Small intestine (tissue), 7 donors: ENCODE data around the gene RAB4A. TPM values are rescaled to one million over a fixed set of nuclear protein-coding genes. Genes with fewer than 3 reads are reported as not detected.
"Not testable (repeated sequence)": the region's sequence is repeated elsewhere in the genome, so short reads cannot be mapped to it uniquely, and the experiment has no call there.

Source experiments
- DNase-seq, 2 donors: peaks; one replicate each; pipeline versions ENCODE4 v3.0.0 to v3.0.0-alpha.2; 2013
- FAIRE-seq: peaks from 2 replicates; lab custom pipeline; 2012; peaks lifted over from hg19 to GRCh38; lab: Jason Lieb, UNC
- H3K27ac ChIP-seq, 3 donors: one replicate each; pipeline ENCODE4 v1.5.1; 2013; ENCODE audit warnings: low read length in 2 of 3, mild to moderate bottlenecking in 2 of 3, control low read depth in 1 of 3, inconsistent platforms in 1 of 3, low read depth in 1 of 3, moderate library complexity in 1 of 3
- H3K27me3 ChIP-seq, 3 donors: one replicate each; pipeline ENCODE4 v1.6.1; 2013; ENCODE audit warnings: low read length in 3 of 3, inconsistent platforms in 1 of 3; ENCODE audit not compliant: control insufficient read depth in 3 of 3, insufficient read depth in 3 of 3
- H3K36me3 ChIP-seq, 3 donors: one replicate each; pipeline ENCODE4 v1.6.1; 2013; ENCODE audit warnings: low read length in 3 of 3, inconsistent platforms in 1 of 3, low read depth in 1 of 3, mild to moderate bottlenecking in 1 of 3, moderate library complexity in 1 of 3; ENCODE audit not compliant: control insufficient read depth in 3 of 3, insufficient read depth in 2 of 3
- H3K4me1 ChIP-seq, 3 donors: one replicate each; pipeline ENCODE4 v1.6.1; 2013; ENCODE audit warnings: low read length in 2 of 3, inconsistent platforms in 1 of 3, low read depth in 1 of 3, mild to moderate bottlenecking in 1 of 3, moderate library complexity in 1 of 3; ENCODE audit not compliant: control insufficient read depth in 3 of 3, insufficient read depth in 2 of 3
- H3K4me3 ChIP-seq, 3 donors: one replicate each; pipeline ENCODE4 v1.5.1; 2013; ENCODE audit warnings: low read length in 3 of 3, control low read depth in 1 of 3, inconsistent platforms in 1 of 3, low read depth in 1 of 3, mild to moderate bottlenecking in 1 of 3, moderate library complexity in 1 of 3
- H3K9me3 ChIP-seq, 2 donors: one replicate each; pipeline ENCODE4 v1.6.1; 2013; ENCODE audit warnings: low read depth in 1 of 2, low read length in 1 of 2; ENCODE audit not compliant: control insufficient read depth in 2 of 2, insufficient read depth in 1 of 2
- WGBS, 3 donors: extraction: QIAGEN DNeasy Blood & Tissue Kit; methylation state at CpG; one replicate each; pipeline ENCODE4 v1.1.7; 2013; 5-methylcytosine and 5-hydroxymethylcytosine counted together
- polyA plus RNA-seq, 4 donors: library from polyadenylated mRNA; stranded (reverse) in 3 of 4; unstranded in 1 of 4; fragments of 200-250 nt in 3 of 4; fragments of 120-200 nt in 1 of 4; gene quantifications; one replicate each; pipeline versions ENCODE4 v1.2.1 to v1.2.3, GENCODE V29; 2013
- donor health status: healthy with polysubstance abuse.
- donor health status: control.
- donor health status: control.
- donor health status: Bipolar disorder and iron deficiency.
- donor health status: healthy.

The RAB4A gene
- polyA plus RNA-seq, 4 donors = 30.0 to 63.9 (median 34.7) TPM

- DNase-seq (no peak), FAIRE-seq (no peak)
- no peaks in the 10 kb centered on the region for H3K9me3 ChIP-seq
- no peaks in the 10 kb centered on the region for H3K27me3 ChIP-seq
- H3K4me3 ChIP-seq = no peak overlapping the region
- H3K27ac ChIP-seq = no peak overlapping the region
- H3K4me1 ChIP-seq = peaks cover 0 to 4% (median 0%) of the 10 kb centered on the region in 3 donors
- 75 to 80% (median 76%) methylated on average over 1 of the region's 1 CpG for WGBS, 3 donors
- peaks cover 9 to 16% (median 11%) of the 10 kb centered on the region in 3 donors for H3K36me3 ChIP-seq
These were observed 17.6 kb downstream of the RAB4A start for GRCh38 chr1:229288516-229288915.

- peaks cover 9 to 38% (median 11%) of the 10 kb centered on the region in 3 donors for H3K36me3 ChIP-seq
- not testable (repeated sequence) for FAIRE-seq, H3K9me3 ChIP-seq, H3K27ac ChIP-seq, DNase-seq, H3K4me3 ChIP-seq, H3K4me1 ChIP-seq, H3K27me3 ChIP-seq
- WGBS, 3 donors = 98 to 100% (median 99%) methylated on average over 3 to 4 of the region's 4 CpGs
These were observed 20.8 kb downstream of the RAB4A start for GRCh38 chr1:229291686-229292085.

GRCh38 chr1:229293528-229294204, 22.8 kb downstream of the RAB4A start:
- DNase-seq = no peak
- H3K27ac ChIP-seq = no peak overlapping the region
- peaks cover 9 to 42% (median 13%) of the 10 kb centered on the region in 3 donors for H3K36me3 ChIP-seq
- H3K27me3 ChIP-seq = no peaks in the 10 kb centered on the region
- H3K9me3 ChIP-seq = no peaks in the 10 kb centered on the region
- no peak for FAIRE-seq
- no peak overlapping the region for H3K4me3 ChIP-seq
- 91 to 94% (median 92%) methylated on average over 10 of the region's 10 CpGs for WGBS, 3 donors
- H3K4me1 ChIP-seq = no peaks in the 10 kb centered on the region

GRCh38 chr1:229295745-229296144, 24.8 kb downstream of the RAB4A start:
- FAIRE-seq (no peak), DNase-seq (no peak)
- Histone ChIP-seq H3K36me3 (peaks cover 6 to 48% (median 18%) of the 10 kb centered on the region in 3 donors), H3K9me3 (no peaks in the 10 kb centered on the region), H3K4me1 (no peaks in the 10 kb centered on the region), H3K27ac (no peak overlapping the region), H3K4me3 (no peak overlapping the region), H3K27me3 (no peaks in the 10 kb centered on the region)
- WGBS, 3 donors = 72 to 80% (median 74%) methylated on average over 11 of the region's 11 CpGs

- H3K4me1 ChIP-seq = no peaks in the 10 kb centered on the region
- FAIRE-seq (no peak), DNase-seq (no peak)
- no peak overlapping the region for H3K27ac ChIP-seq
- WGBS, 3 donors = 81 to 94% (median 90%) methylated on average over 3 of the region's 3 CpGs
- H3K27me3 ChIP-seq = no peaks in the 10 kb centered on the region
- H3K4me3 ChIP-seq = no peak overlapping the region
- H3K36me3 ChIP-seq = peaks cover under 1 to 49% (median 13%) of the 10 kb centered on the region in 3 donors
- H3K9me3 ChIP-seq = no peaks in the 10 kb centered on the region
These were observed 25.6 kb downstream of the RAB4A start for GRCh38 chr1:229296541-229296941.

GRCh38 chr1:229297746-229298145, 26.8 kb downstream of the RAB4A start:
- Histone ChIP-seq H3K9me3 (no peaks in the 10 kb centered on the region), H3K27ac (no peak overlapping the region), H3K4me3 (no peak overlapping the region), H3K36me3 (peaks cover 0 to 49% (median 13%) of the 10 kb centered on the region in 3 donors), H3K27me3 (no peaks in the 10 kb centered on the region), H3K4me1 (no peaks in the 10 kb centered on the region)
- 94 to 100% (median 98%) methylated on average over 1 of the region's 1 CpG for WGBS, 3 donors
- DNase-seq (no peak), FAIRE-seq (no peak)

- no peaks in the 10 kb centered on the region for H3K27me3 ChIP-seq
- no peaks in the 10 kb centered on the region for H3K9me3 ChIP-seq
- no peaks in the 10 kb centered on the region for H3K4me1 ChIP-seq
- DNase-seq (no peak), FAIRE-seq (no peak)
- no peak overlapping the region for H3K4me3 ChIP-seq
- H3K36me3 ChIP-seq = peaks cover 2 to 47% (median 13%) of the 10 kb centered on the region in 3 donors
- H3K27ac ChIP-seq = no peak overlapping the region
These were observed 27.5 kb downstream of the RAB4A start for GRCh38 chr1:229298420-229298819.

- Histone ChIP-seq H3K9me3 (no peaks in the 10 kb centered on the region), H3K27ac (no peak overlapping the region), H3K4me3 (no peak overlapping the region), H3K36me3 (peaks cover 3 to 42% (median 13%) of the 10 kb centered on the region in 3 donors), H3K4me1 (no peaks in the 10 kb centered on the region), H3K27me3 (no peaks in the 10 kb centered on the region)
- DNase-seq = peak; percentile 52 to 55
- 59 to 75% (median 69%) methylated on average over 5 of the region's 5 CpGs for WGBS, 3 donors
- no peak for FAIRE-seq
These were observed 28.1 kb downstream of the RAB4A start for GRCh38 chr1:229298887-229299503.
